Stimulated activated CD4-positive, alpha-beta T cell treated with anti-CD3 and anti-CD28 coated beads, Interleukin-2, amount 100 ng/mL, for 48 hours (primary cell): ENCODE measurements around the gene ACKR4.
"Not testable (repeated sequence)": the region's sequence is repeated elsewhere in the genome, so short reads cannot be mapped to it uniquely, and the experiment has no call there.

Experiments
- DNase-seq, 2 donors: peaks; one replicate each; pipeline ENCODE4 v3.0.0-alpha.2; 2020

ACKR4 gene

GRCh38 chr3:132595014-132595413 lies 2.1 kb upstream of the ACKR4 start:
- no peak for DNase-seq

GRCh38 chr3:132596326-132596725 lies 744 bp upstream of the ACKR4 start:
- DNase-seq, result no peak

- no peak for DNase-seq
Observed at GRCh38 chr3:132597660-132598059, 590 bp downstream of the ACKR4 start.

GRCh38 chr3:132598181-132598580 lies 1.1 kb downstream of the ACKR4 start:
- no peak for DNase-seq

- not testable (repeated sequence) for DNase-seq
Observed at GRCh38 chr3:132600614-132601013, 3.5 kb downstream of the ACKR4 start.

GRCh38 chr3:132605374-132605792 lies 8.3 kb downstream of the ACKR4 start:
- DNase-seq, result no peak

- DNase-seq, result no peak
Observed at GRCh38 chr3:132606085-132606484, 9.0 kb downstream of the ACKR4 start.

GRCh38 chr3:132606620-132607019 lies 9.6 kb downstream of the ACKR4 start:
- DNase-seq, result not testable (repeated sequence)

- not testable (repeated sequence) for DNase-seq
Observed at GRCh38 chr3:132615301-132615700, 18.2 kb downstream of the ACKR4 start.

- no peak for DNase-seq
Observed at GRCh38 chr3:132615881-132616280, 18.8 kb downstream of the ACKR4 start.

GRCh38 chr3:132616780-132617179 lies 19.7 kb downstream of the ACKR4 start:
- no peak for DNase-seq

- DNase-seq, result no peak
Observed at GRCh38 chr3:132622148-132622547, 25.1 kb downstream of the ACKR4 start.

GRCh38 chr3:132622761-132623160 lies 25.7 kb downstream of the ACKR4 start:
- DNase-seq, result no peak

GRCh38 chr3:132623646-132624045 lies 26.6 kb downstream of the ACKR4 start:
- DNase-seq, result no peak

GRCh38 chr3:132624790-132625189 lies 27.7 kb downstream of the ACKR4 start:
- DNase-seq, result no peak

GRCh38 chr3:132625613-132626012 lies 28.5 kb downstream of the ACKR4 start:
- no peak for DNase-seq

- DNase-seq, result no peak
Observed at GRCh38 chr3:132626955-132627354, 29.9 kb downstream of the ACKR4 start.

GRCh38 chr3:132628157-132628556 lies 31.1 kb downstream of the ACKR4 start:
- DNase-seq, result no peak

- no peak for DNase-seq
Observed at GRCh38 chr3:132629928-132630327, 32.9 kb downstream of the ACKR4 start.

- DNase-seq, result no peak
Observed at GRCh38 chr3:132630612-132631011, 33.5 kb downstream of the ACKR4 start.

GRCh38 chr3:132635052-132635451 lies 38.0 kb downstream of the ACKR4 start:
- DNase-seq, result no peak

GRCh38 chr3:132637590-132637989 lies 40.5 kb downstream of the ACKR4 start:
- DNase-seq, result no peak

- DNase-seq, result no peak
Observed at GRCh38 chr3:132638706-132639105, 41.6 kb downstream of the ACKR4 start.

- not testable (repeated sequence) for DNase-seq
Observed at GRCh38 chr3:132641427-132641826, 44.4 kb downstream of the ACKR4 start.

- no peak for DNase-seq
Observed at GRCh38 chr3:132641837-132642538, 44.9 kb downstream of the ACKR4 start.
